Lower leg skin (tissue), 4 donors: ENCODE data around the gene KLHL6. TPM values are rescaled to one million over a fixed set of nuclear protein-coding genes. Genes with fewer than 3 reads are reported as not detected.

Experiments
- DNase-seq, 2 donors: peaks; one replicate each; pipeline ENCODE4 v3.0.0-alpha.2; 2019; ENCODE audit warnings: low spot score in 2 of 2
- H3K4me3 ChIP-seq: fragments of 200-600 bp; sonication (generic); 2 replicates; pipeline ENCODE4 v1.5.1; 2017; ENCODE audit warnings: mild to moderate bottlenecking, low read depth; ENCODE audit not compliant: poor library complexity, severe bottlenecking
- POLR2A ChIP-seq, 2 donors: fragments of 450-650 bp; IDR thresholded peaks; one replicate each; pipeline ENCODE4 v1.6.1; 2016 to 2017; ENCODE audit warnings: antibody characterized with exemption in 2 of 2, mild to moderate bottlenecking in 1 of 2, moderate library complexity in 1 of 2
- WGBS, 2 donors: methylation state at CpG; one replicate each; pipeline ENCODE4 v1.1.5; 2018; 5-methylcytosine and 5-hydroxymethylcytosine counted together
- intact Hi-C: fragments of 100-400 bp; cut with DNase I; formaldehyde crosslinking; loops from one replicate; pipeline ENCODE4 v1.15.0; 2023; ENCODE audit warnings: low total_unique reads
- total RNA-seq, 4 donors: library from RNA; depleted of rRNA; stranded (reverse); fragments of >200 nt; gene quantifications; one replicate each; pipeline ENCODE4 v1.1.0, GENCODE V29; 2016
- TF ChIP-seq, protein P1 (sequence below), 3 donors: fragments of 450-650 bp; IDR thresholded peaks; one replicate each; pipeline ENCODE4 v1.5.1; 2016; ENCODE audit warnings: antibody characterized with exemption in 3 of 3, mild to moderate bottlenecking in 3 of 3, moderate library complexity in 2 of 3

The KLHL6 gene
- total RNA-seq, 4 donors from 2014 or later = 0.10 to 0.58 (median 0.23) TPM

DNA sequence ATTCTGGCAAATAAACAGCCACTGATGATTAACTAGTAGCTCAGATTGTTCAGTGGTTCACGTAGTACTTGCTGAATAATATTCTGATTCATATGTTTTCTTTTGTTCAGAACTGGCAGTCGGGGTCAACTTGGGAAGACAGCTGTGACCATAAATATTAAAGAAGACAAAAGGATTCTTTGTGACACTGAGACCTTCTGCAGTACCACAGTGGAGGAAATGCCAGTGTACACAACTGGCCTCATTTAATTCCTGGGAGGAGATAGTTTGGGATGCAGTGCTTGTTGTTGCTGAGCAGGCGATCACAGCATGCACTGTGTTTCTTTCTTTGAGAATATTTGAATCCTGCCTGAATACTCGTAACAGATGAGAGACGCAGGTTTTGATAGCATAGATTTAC, 100.4 kb downstream of the KLHL6 start:
- DNase-seq = no peak
- no peak overlapping the region for H3K4me3 ChIP-seq
- intact Hi-C loops = no loop called here
- WGBS, 2 donors = 72 to 78% methylated on average over 5 of the region's 5 CpGs
- no peak for TF ChIP-seq POLR2A (IDR thresholded peaks at IDR 0.05)
- TF ChIP-seq, protein P1, sequence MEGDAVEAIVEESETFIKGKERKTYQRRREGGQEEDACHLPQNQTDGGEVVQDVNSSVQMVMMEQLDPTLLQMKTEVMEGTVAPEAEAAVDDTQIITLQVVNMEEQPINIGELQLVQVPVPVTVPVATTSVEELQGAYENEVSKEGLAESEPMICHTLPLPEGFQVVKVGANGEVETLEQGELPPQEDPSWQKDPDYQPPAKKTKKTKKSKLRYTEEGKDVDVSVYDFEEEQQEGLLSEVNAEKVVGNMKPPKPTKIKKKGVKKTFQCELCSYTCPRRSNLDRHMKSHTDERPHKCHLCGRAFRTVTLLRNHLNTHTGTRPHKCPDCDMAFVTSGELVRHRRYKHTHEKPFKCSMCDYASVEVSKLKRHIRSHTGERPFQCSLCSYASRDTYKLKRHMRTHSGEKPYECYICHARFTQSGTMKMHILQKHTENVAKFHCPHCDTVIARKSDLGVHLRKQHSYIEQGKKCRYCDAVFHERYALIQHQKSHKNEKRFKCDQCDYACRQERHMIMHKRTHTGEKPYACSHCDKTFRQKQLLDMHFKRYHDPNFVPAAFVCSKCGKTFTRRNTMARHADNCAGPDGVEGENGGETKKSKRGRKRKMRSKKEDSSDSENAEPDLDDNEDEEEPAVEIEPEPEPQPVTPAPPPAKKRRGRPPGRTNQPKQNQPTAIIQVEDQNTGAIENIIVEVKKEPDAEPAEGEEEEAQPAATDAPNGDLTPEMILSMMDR (IDR thresholded peaks at IDR 0.05) = no peak

DNA sequence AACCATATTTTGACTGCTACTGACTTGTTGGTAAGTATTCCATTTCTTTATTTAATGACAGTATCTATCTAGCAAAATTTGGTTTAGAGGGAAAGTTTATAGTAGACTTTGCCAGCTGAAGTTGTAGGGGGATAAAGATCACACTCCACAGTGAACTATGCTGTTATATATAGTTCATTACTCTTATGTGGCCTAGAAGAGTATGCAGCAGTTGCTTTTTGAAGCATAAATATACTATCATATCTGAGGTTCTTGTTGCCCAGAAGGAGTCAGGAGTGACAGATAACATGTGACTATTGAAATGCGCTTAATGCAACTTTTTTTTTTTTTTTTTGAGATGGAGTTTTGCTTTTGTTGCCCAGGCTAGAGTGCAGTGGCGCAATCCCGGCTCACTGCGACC, 101.4 kb downstream of the KLHL6 start:
- H3K4me3 ChIP-seq = no peak overlapping the region
- 97% methylated on average over 4 of the region's 4 CpGs for WGBS, 2 donors
- no peak for DNase-seq
- intact Hi-C loops = no loop called here
- TF ChIP-seq, protein P1 (IDR thresholded peaks at IDR 0.05) = no peak
- no peak for TF ChIP-seq POLR2A (IDR thresholded peaks at IDR 0.05)

DNA sequence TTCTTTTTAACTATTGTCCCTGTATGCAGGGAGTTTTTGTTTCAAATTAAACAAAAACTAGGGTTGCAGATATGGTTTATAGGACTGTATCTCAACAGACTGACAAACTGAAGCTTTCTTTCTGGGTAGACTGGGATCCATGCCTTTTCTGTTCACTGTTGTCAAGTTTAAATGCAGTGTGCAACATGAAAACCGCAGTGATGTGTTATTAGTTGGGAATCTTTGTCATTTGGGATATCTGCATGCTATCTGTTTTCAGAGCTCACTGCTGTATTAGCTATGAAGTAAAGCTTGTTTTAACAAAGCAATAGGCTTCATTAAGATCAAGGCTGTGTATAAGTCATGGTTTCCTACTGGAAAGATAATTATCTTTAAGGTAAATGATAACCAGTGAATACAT, 105.7 kb downstream of the KLHL6 start:
- WGBS, 2 donors = 69 to 70% methylated on average over 1 of the region's 1 CpG
- H3K4me3 ChIP-seq = no peak overlapping the region
- intact Hi-C loops = no loop called here
- no peak for DNase-seq
- TF ChIP-seq, protein P1 (IDR thresholded peaks at IDR 0.05) = no peak
- no peak for TF ChIP-seq POLR2A (IDR thresholded peaks at IDR 0.05)

DNA sequence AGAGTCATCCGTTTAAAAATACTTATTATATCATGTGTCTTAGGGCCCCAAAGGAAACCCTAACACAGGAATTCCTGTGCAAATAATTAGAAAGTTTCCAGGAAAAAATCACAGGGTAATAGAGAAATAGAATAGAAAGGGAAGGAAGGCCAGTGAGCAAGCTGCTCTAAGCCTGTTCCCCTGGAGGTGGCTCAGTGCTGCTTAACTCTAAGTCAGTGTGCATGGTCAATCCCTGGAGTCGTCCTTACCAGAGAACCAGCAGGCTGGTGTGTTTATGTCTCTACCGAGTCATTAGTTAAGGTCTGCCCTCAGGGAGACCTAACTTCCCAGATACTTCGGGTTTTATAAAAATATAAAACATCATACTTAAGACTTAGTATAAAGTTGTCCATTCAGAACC, 106.1 kb downstream of the KLHL6 start:
- H3K4me3 ChIP-seq = no peak overlapping the region
- TF ChIP-seq POLR2A (IDR thresholded peaks at IDR 0.05) = no peak
- TF ChIP-seq, protein P1 (IDR thresholded peaks at IDR 0.05) = no peak
- WGBS, 2 donors = 41 to 52% methylated on average over 4 of the region's 4 CpGs
- DNase-seq = no peak
- intact Hi-C loops = no loop called here

DNA sequence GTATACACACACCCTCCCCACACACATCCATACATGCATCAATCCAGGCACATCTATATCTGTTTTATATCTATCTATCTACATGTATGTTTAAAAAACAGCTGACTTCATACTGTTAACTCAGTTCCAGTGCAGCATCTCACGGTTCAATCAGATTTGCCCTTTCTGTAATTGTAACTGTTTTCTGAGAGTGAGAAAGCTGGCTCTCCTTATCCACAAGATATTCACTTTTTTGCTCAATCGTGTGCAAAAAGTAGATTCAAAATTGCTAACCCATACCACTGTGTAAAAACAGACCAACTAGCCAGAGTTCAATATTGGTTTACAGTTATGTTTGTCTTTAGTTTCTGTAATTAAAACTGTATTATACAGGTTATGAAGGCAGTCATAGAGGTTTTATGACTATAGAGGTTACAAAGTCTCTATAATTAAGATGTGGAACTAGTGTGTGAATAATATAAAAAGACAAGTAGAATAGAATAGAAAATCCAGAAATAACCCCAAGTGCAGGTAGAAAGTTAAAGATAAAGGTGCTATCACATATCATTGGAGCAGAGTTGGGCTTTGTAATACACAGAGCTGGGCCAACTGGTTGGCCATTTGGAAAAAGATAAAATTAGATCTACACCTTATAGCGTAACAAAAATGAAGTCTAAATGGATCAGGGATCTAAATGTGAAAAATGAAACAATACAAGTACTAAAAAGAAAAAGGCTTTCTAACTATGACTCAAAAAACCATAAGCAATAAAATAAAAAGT, 107.0 kb downstream of the KLHL6 start:
- DNase-seq = no peak
- no peak overlapping the region for H3K4me3 ChIP-seq
- intact Hi-C loops = no loop called here
- 64 to 66% methylated on average over 3 of the region's 3 CpGs for WGBS, 2 donors
- no peak for TF ChIP-seq POLR2A (IDR thresholded peaks at IDR 0.05)
- TF ChIP-seq, protein P1 (IDR thresholded peaks at IDR 0.05) = no peak
